MM.1S (cell line): ENCODE measurements around the gene SATB2.

ENCODE experiments used
- DNase-seq: peaks from one replicate; pipeline ENCODE4 v3.0.0-alpha.2; 2015
- H2AFZ ChIP-seq: fragments of 300-600 bp; sonication (generic); 2 replicates; pipeline ENCODE4 v1.6.0; 2016; ENCODE audit warnings: antibody characterized with exemption, low read length
- H3F3A ChIP-seq: fragments of 300-600 bp; sonication (generic); 2 replicates; pipeline ENCODE4 v1.6.1; 2016; ENCODE audit warnings: mild to moderate bottlenecking, antibody characterized with exemption, low read length, moderate library complexity, mixed read lengths; ENCODE audit not compliant: insufficient read depth
- H3K27ac ChIP-seq: fragments of 300-600 bp; sonication (generic); 2 replicates; pipeline ENCODE4 v1.5.1; 2016; ENCODE audit warnings: mild to moderate bottlenecking, low read length
- H3K27me3 ChIP-seq: fragments of 300-600 bp; sonication (generic); replicated peaks from 2 replicates; pipeline ENCODE4 v1.6.0; 2016; ENCODE audit warnings: low read length; ENCODE audit not compliant: insufficient read depth
- H3K36me3 ChIP-seq: fragments of 300-600 bp; sonication (generic); replicated peaks from 2 replicates; pipeline ENCODE4 v1.6.1; 2016; ENCODE audit warnings: mild to moderate bottlenecking, low read length, mixed read lengths; ENCODE audit not compliant: insufficient read depth
- H3K4me1 ChIP-seq: fragments of 300-600 bp; sonication (generic); 2 replicates; pipeline ENCODE4 v1.6.1; 2016; ENCODE audit warnings: low read length, mixed read lengths
- H3K4me2 ChIP-seq: fragments of 300-600 bp; sonication (generic); 2 replicates; pipeline ENCODE4 v1.6.0; 2016; ENCODE audit warnings: low read depth, low read length
- H3K4me3 ChIP-seq: fragments of 300-600 bp; sonication (generic); 2 replicates; pipeline ENCODE4 v1.5.1; 2016; ENCODE audit warnings: low read length, mixed read lengths
- H3K79me2 ChIP-seq: fragments of 300-600 bp; sonication (generic); 2 replicates; pipeline ENCODE4 v1.6.1; 2016; ENCODE audit warnings: mixed run types, low read length, mixed read lengths
- H3K9ac ChIP-seq: fragments of 300-600 bp; sonication (generic); 2 replicates; pipeline ENCODE4 v1.6.1; 2016; ENCODE audit warnings: low read length, mixed read lengths
- H3K9me2 ChIP-seq: fragments of 300-600 bp; sonication (generic); replicated peaks from 2 replicates; pipeline ENCODE4 v1.6.1; 2016; ENCODE audit warnings: mild to moderate bottlenecking, low read length, mixed read lengths; ENCODE audit not compliant: insufficient read depth
- H3K9me3 ChIP-seq: fragments of 300-600 bp; sonication (generic); replicated peaks from 2 replicates; pipeline ENCODE4 v1.6.1; 2016; ENCODE audit warnings: mild to moderate bottlenecking, low read length, mixed read lengths; ENCODE audit not compliant: insufficient read depth
- H4K20me1 ChIP-seq: fragments of 300-600 bp; sonication (generic); 2 replicates; pipeline ENCODE4 v1.6.1; 2016; ENCODE audit warnings: mild to moderate bottlenecking, low read length, moderate library complexity, mixed read lengths; ENCODE audit not compliant: insufficient read depth
- CTCF ChIP-seq: fragments of 300-600 bp; sonication (generic); IDR thresholded peaks from 2 replicates; pipeline ENCODE4 v1.5.1; 2016; ENCODE audit warnings: antibody characterized with exemption, low read length, mixed read lengths
- EZH2 ChIP-seq: fragments of 300-600 bp; sonication (generic); optimal IDR thresholded peaks from 2 replicates; pipeline ENCODE3; 2017; ENCODE audit warnings: low read depth, mild to moderate bottlenecking, antibody characterized with exemption, low read length, mixed read lengths
- EZH2phosphoT487 ChIP-seq: fragments of 300-600 bp; sonication (generic); IDR thresholded peaks from 2 replicates; pipeline ENCODE4 v1.6.1; 2018; ENCODE audit warnings: antibody characterized with exemption, low read length

SATB2 gene

GRCh38 chr2:199307461-199307860, 150.3 kb downstream of the SATB2 start:
- Histone ChIP-seq H4K20me1 (no peaks in the 10 kb centered on the region), H3K27me3 (no peaks in the 10 kb centered on the region), H3F3A (no peaks in the 10 kb centered on the region), H3K9me3 (no peaks in the 10 kb centered on the region), H2AFZ (no peak overlapping the region), H3K4me1 (no peaks in the 10 kb centered on the region), H3K9ac (no peak overlapping the region), H3K36me3 (no peaks in the 10 kb centered on the region), H3K27ac (no peak overlapping the region), H3K4me3 (no peak overlapping the region), H3K79me2 (no peaks in the 10 kb centered on the region), H3K9me2 (no peaks in the 10 kb centered on the region), H3K4me2 (no peak overlapping the region)
- no peak for TF ChIP-seq EZH2
- TF ChIP-seq EZH2phosphoT487: no peak
- no peak for TF ChIP-seq CTCF
- no peak for DNase-seq

- Histone ChIP-seq H3K4me2 (no peak overlapping the region), H3K27ac (no peak overlapping the region), H3F3A (no peaks in the 10 kb centered on the region), H3K4me3 (no peak overlapping the region), H3K36me3 (no peaks in the 10 kb centered on the region), H3K9me3 (no peaks in the 10 kb centered on the region), H3K9ac (no peak overlapping the region), H3K9me2 (no peaks in the 10 kb centered on the region), H4K20me1 (no peaks in the 10 kb centered on the region), H3K79me2 (no peaks in the 10 kb centered on the region), H3K4me1 (no peaks in the 10 kb centered on the region), H3K27me3 (no peaks in the 10 kb centered on the region), H2AFZ (no peak overlapping the region)
- no peak for DNase-seq
- TF ChIP-seq CTCF: no peak
- TF ChIP-seq EZH2phosphoT487: no peak
- TF ChIP-seq EZH2: no peak
Observed at GRCh38 chr2:199306116-199306515, 151.6 kb downstream of the SATB2 start.

- no peak for TF ChIP-seq CTCF
- no peak for TF ChIP-seq EZH2phosphoT487
- TF ChIP-seq EZH2: no peak
- Histone ChIP-seq H3K4me2 (no peak overlapping the region), H3K4me3 (no peak overlapping the region), H3K27ac (no peak overlapping the region), H3K27me3 (no peaks in the 10 kb centered on the region), H3K9me2 (no peaks in the 10 kb centered on the region), H2AFZ (no peak overlapping the region), H3K79me2 (no peaks in the 10 kb centered on the region), H3K36me3 (no peaks in the 10 kb centered on the region), H3K9me3 (no peaks in the 10 kb centered on the region), H3K9ac (no peak overlapping the region), H3F3A (no peaks in the 10 kb centered on the region), H4K20me1 (no peaks in the 10 kb centered on the region), H3K4me1 (no peaks in the 10 kb centered on the region)
- DNase-seq: no peak
Observed at GRCh38 chr2:199303728-199304177, 154.0 kb downstream of the SATB2 start.
